WTC11 (cell line): ENCODE measurements around the gene ACYP2.

Experiments used
- CREB1 ChIP-seq: sonication (generic); formaldehyde crosslinking; IDR thresholded peaks from 2 replicates; pipeline ENCODE4 v1.8.0; 2023; ENCODE audit warnings: mild to moderate bottlenecking, missing genetic modification reagents
- ETV6 ChIP-seq: sonication (generic); formaldehyde crosslinking; IDR thresholded peaks from 2 replicates; pipeline ENCODE4 v1.8.1; 2022; ENCODE audit warnings: mild to moderate bottlenecking, missing genetic modification reagents
- JAZF1 ChIP-seq: fragments of 250-450 bp; sonication (Bioruptor Pico); IDR thresholded peaks from 2 replicates; pipeline ENCODE4 v1.9.0; 2021; ENCODE audit warnings: moderate library complexity, mild to moderate bottlenecking, inconsistent platforms
- SOX15 ChIP-seq: fragments of 250-450 bp; sonication (Bioruptor Pico); IDR thresholded peaks from 2 replicates; pipeline ENCODE4 v1.9.0; 2021; ENCODE audit warnings: mild to moderate bottlenecking
- TCF7 ChIP-seq: sonication (generic); formaldehyde crosslinking; IDR thresholded peaks from 2 replicates; pipeline ENCODE4 v1.8.0; 2022; ENCODE audit warnings: mild to moderate bottlenecking, low read depth, missing genetic modification reagents, moderate library complexity
- TF ChIP-seq, protein P1 (sequence below): sonication (generic); formaldehyde crosslinking; IDR thresholded peaks from 2 replicates; pipeline ENCODE4 v1.8.1; 2022; ENCODE audit warnings: low read depth, mild to moderate bottlenecking, moderate library complexity, missing genetic modification reagents, borderline replicate concordance
- TF ChIP-seq, protein P2 (sequence below): fragments of 200-600 bp; IDR thresholded peaks from 2 replicates; pipeline ENCODE4 v1.8.0; 2022; ENCODE audit warnings: antibody characterized with exemption
- TF ChIP-seq, protein P3 (sequence below): sonication (generic); formaldehyde crosslinking; IDR thresholded peaks from 2 replicates; pipeline ENCODE4 v1.8.0; 2022; ENCODE audit warnings: mild to moderate bottlenecking, missing genetic modification reagents
- TF ChIP-seq, protein P4 (sequence below): sonication (generic); formaldehyde crosslinking; IDR thresholded peaks from 2 replicates; pipeline ENCODE4 v1.8.1; 2023; ENCODE audit warnings: mild to moderate bottlenecking, moderate library complexity, missing genetic modification reagents

DNA sequence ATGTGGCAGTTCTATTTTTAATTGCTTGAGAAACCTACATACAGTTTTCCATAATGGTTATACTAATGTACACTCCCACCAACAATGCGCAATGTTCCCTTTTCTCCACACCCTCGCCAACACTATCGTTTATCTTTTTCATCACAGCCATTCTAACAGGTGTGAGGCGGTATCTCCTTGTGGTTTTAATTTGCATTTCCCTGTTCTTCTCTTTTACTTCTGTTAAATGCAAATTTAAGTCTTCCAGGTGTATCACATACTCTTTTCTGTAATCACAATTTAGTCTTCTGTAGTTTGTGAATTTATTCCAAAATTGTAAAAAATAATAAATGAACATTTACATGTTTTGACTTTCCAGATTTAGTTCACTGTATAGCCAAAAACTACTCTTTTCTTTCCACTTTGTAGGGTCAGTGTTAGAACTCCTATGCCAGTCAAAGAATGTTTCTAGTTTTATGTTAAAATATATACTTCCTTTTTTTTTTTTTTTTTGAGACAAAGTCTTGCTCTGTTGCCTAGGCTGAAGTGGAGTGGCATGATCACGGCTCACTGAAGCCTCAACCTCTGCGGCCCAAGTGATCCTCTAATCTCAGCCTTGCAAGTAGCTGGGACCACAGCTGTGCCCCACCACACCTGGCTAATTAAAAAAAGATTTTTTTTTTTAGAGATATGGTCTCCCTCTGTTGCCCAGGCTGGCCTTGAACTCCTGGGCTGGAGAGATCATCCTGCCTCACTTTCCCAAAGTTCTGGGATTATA lies 15.4 kb upstream of the ACYP2 start:
- TF ChIP-seq, protein P1, sequence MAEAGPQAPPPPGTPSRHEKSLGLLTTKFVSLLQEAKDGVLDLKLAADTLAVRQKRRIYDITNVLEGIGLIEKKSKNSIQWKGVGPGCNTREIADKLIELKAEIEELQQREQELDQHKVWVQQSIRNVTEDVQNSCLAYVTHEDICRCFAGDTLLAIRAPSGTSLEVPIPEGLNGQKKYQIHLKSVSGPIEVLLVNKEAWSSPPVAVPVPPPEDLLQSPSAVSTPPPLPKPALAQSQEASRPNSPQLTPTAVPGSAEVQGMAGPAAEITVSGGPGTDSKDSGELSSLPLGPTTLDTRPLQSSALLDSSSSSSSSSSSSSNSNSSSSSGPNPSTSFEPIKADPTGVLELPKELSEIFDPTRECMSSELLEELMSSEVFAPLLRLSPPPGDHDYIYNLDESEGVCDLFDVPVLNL = no peak
- TF ChIP-seq, protein P2, sequence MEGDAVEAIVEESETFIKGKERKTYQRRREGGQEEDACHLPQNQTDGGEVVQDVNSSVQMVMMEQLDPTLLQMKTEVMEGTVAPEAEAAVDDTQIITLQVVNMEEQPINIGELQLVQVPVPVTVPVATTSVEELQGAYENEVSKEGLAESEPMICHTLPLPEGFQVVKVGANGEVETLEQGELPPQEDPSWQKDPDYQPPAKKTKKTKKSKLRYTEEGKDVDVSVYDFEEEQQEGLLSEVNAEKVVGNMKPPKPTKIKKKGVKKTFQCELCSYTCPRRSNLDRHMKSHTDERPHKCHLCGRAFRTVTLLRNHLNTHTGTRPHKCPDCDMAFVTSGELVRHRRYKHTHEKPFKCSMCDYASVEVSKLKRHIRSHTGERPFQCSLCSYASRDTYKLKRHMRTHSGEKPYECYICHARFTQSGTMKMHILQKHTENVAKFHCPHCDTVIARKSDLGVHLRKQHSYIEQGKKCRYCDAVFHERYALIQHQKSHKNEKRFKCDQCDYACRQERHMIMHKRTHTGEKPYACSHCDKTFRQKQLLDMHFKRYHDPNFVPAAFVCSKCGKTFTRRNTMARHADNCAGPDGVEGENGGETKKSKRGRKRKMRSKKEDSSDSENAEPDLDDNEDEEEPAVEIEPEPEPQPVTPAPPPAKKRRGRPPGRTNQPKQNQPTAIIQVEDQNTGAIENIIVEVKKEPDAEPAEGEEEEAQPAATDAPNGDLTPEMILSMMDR = no peak
- TF ChIP-seq, protein P3, sequence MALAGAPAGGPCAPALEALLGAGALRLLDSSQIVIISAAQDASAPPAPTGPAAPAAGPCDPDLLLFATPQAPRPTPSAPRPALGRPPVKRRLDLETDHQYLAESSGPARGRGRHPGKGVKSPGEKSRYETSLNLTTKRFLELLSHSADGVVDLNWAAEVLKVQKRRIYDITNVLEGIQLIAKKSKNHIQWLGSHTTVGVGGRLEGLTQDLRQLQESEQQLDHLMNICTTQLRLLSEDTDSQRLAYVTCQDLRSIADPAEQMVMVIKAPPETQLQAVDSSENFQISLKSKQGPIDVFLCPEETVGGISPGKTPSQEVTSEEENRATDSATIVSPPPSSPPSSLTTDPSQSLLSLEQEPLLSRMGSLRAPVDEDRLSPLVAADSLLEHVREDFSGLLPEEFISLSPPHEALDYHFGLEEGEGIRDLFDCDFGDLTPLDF (CRISPR knock-in tag) = no peak
- TF ChIP-seq ETV6 (CRISPR knock-in tag) (no peak), TCF7 (no peak), CREB1 (CRISPR knock-in tag) (no peak), JAZF1 (CRISPR knock-in tag) (no peak), SOX15 (CRISPR knock-in tag) (no peak)
- TF ChIP-seq, protein P4, sequence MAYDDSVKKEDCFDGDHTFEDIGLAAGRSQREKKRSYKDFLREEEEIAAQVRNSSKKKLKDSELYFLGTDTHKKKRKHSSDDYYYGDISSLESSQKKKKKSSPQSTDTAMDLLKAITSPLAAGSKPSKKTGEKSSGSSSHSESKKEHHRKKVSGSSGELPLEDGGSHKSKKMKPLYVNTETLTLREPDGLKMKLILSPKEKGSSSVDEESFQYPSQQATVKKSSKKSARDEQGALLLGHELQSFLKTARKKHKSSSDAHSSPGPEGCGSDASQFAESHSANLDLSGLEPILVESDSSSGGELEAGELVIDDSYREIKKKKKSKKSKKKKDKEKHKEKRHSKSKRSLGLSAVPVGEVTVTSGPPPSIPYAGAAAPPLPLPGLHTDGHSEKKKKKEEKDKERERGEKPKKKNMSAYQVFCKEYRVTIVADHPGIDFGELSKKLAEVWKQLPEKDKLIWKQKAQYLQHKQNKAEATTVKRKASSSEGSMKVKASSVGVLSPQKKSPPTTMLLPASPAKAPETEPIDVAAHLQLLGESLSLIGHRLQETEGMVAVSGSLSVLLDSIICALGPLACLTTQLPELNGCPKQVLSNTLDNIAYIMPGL (CRISPR knock-in tag) = no peak
